ENCODE results near the gene ARHGAP15. TPM values are rescaled to one million over a fixed set of nuclear protein-coding genes. Genes with fewer than 3 reads are reported as not detected.

ARHGAP15 gene
- total and polyA plus RNA-seq, 4 donors = 3.8 to 17.9 (median 13.2) TPM

DNA sequence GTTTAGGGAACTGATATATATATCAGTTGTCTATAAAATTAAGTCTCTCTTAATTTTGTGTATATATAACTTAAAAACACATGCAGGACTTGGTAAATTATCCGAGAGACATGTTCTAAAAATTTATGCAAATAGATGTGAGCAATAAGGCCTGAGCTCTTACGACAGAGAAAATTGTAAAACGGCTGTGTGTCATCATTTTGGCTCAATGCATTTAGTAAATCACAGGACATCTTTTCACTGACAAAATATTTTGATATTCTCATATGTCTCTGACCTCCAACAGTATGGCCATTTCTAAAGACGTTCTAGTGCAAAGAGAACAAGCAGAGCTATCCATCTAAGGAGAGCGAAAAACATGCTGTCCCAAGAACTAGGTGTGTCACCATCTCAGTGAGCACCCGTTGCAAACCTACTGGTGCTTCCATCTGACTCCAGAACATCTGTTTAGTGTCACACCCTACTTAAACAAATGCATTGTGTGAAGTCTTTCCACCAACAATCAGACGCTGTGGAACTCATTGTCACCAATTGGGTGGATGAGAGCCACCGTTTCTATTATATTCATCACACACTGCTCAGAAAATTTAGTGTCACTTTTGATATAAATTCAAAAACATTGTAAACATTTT is 108.0 kb downstream of the ARHGAP15 start:
- H3K9ac ChIP-seq (ENCODE audit: low read depth in 1 of 2, low read length in 2 of 2) = no peak overlapping the region
- no peak overlapping the region for H3K4me3 ChIP-seq (ENCODE audit: low read depth in 1 of 3, low read length in 3 of 3)
- H3K9me3 ChIP-seq (ENCODE audit: control insufficient read depth in 4 of 4, low read length in 3 of 4) = no peaks in the 10 kb centered on the region
- no peak overlapping the region for H3K27ac ChIP-seq (ENCODE audit: low read depth in 1 of 2, low read length in 2 of 2)
- no peaks in the 10 kb centered on the region for H3K36me3 ChIP-seq (ENCODE audit: control insufficient read depth in 4 of 4, insufficient read depth in 3 of 4, low read depth in 1 of 4, low read length in 3 of 4)
- WGBS = 74% methylated on average over 8 of the region's 8 CpGs
- H3K4me1 ChIP-seq (ENCODE audit: control insufficient read depth in 4 of 4, insufficient read depth in 4 of 4, low read length in 3 of 4) = no peaks in the 10 kb centered on the region
- TF ChIP-seq NR2F2 (IDR thresholded peaks at IDR 0.05) (no peak), RAD21 (IDR thresholded peaks at IDR 0.05) (no peak)
- H3K27me3 ChIP-seq (ENCODE audit: control insufficient read depth in 4 of 4, insufficient read depth in 4 of 4, low read length in 3 of 4) = no peaks in the 10 kb centered on the region
- no peak for DNase-seq (ENCODE audit: low spot score)

DNA sequence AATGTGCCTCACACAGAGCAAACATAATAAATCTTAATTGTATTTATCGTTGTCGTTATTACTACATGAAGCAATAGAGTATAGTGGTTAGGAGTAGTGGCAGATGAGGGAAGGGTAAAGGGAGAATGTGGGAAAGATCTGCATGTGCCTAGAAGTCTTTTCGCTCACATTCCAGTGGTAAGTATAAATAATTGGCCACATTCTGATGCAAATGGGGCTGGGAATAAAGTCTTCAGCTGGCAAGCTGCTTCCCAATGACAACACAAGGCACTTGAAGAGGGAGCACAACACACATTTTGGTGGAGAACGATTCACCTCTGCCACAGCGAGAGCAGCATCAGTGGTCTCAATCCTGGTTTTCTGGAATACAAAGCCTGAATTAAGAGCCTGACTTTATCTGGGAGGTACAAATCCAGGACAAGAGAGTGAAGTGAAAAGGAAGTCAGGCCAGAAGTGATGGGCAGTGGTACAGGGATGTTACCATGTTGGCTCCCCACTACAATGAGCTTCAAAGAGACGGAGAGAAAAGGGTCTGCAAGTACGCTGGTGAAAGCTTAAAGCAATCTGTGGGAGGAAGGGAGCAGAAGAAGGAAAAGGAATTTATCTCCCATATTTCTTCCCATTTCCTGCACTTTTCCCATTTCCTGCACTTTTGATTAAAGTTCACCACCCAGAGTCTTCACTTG is 112.3 kb downstream of the ARHGAP15 start:
- TF ChIP-seq FOXA1 (IDR thresholded peaks at IDR 0.05) (no peak), RXRA (IDR thresholded peaks at IDR 0.05) (no peak), TAF1 (conservative IDR thresholded peaks at IDR 0.05) (no peak)
- Histone ChIP-seq H3K4me3 (ENCODE audit: low read depth in 1 of 3, low read length in 3 of 3) (no peak overlapping the region), H3K27ac (ENCODE audit: low read depth in 1 of 2, low read length in 2 of 2) (no peak overlapping the region), H3K9me3 (ENCODE audit: control insufficient read depth in 4 of 4, low read length in 3 of 4) (no peaks in the 10 kb centered on the region), H3K36me3 (ENCODE audit: control insufficient read depth in 4 of 4, insufficient read depth in 3 of 4, low read depth in 1 of 4, low read length in 3 of 4) (no peaks in the 10 kb centered on the region), H3K4me1 (ENCODE audit: control insufficient read depth in 4 of 4, insufficient read depth in 4 of 4, low read length in 3 of 4) (no peaks in the 10 kb centered on the region), H3K9ac (ENCODE audit: low read depth in 1 of 2, low read length in 2 of 2) (no peak overlapping the region), H3K27me3 (ENCODE audit: control insufficient read depth in 4 of 4, insufficient read depth in 4 of 4, low read length in 3 of 4) (no peaks in the 10 kb centered on the region)
- 80% methylated on average over 7 of the region's 7 CpGs for WGBS
- no peak for DNase-seq (ENCODE audit: low spot score)

- H3K36me3 ChIP-seq (ENCODE audit: control insufficient read depth in 4 of 4, insufficient read depth in 3 of 4, low read depth in 1 of 4, low read length in 3 of 4) = no peaks in the 10 kb centered on the region
- H3K27ac ChIP-seq (ENCODE audit: low read depth in 1 of 2, low read length in 2 of 2) = no peak overlapping the region
- H3K9me3 ChIP-seq (ENCODE audit: control insufficient read depth in 4 of 4, low read length in 3 of 4) = no peaks in the 10 kb centered on the region
- no peak overlapping the region for H3K4me3 ChIP-seq (ENCODE audit: low read depth in 1 of 3, low read length in 3 of 3)
- H3K4me1 ChIP-seq (ENCODE audit: control insufficient read depth in 4 of 4, insufficient read depth in 4 of 4, low read length in 3 of 4) = no peaks in the 10 kb centered on the region
- no peaks in the 10 kb centered on the region for H3K27me3 ChIP-seq (ENCODE audit: control insufficient read depth in 4 of 4, insufficient read depth in 4 of 4, low read length in 3 of 4)
- no peak for DNase-seq (ENCODE audit: low spot score)
- H3K9ac ChIP-seq (ENCODE audit: low read depth in 1 of 2, low read length in 2 of 2) = no peak overlapping the region
- 74% methylated on average over 2 of the region's 2 CpGs for WGBS
- no peak for TF ChIP-seq TAF1 (conservative IDR thresholded peaks at IDR 0.05)
- no peak for TF ChIP-seq CTCF (IDR thresholded peaks at IDR 0.05; ENCODE audit: low read depth, low read length, missing input control)
- TF ChIP-seq ZBTB33 (IDR thresholded peaks at IDR 0.05) = no peak
- TF ChIP-seq HNF4G (IDR thresholded peaks at IDR 0.05) = no peak
- TF ChIP-seq, protein P1, sequence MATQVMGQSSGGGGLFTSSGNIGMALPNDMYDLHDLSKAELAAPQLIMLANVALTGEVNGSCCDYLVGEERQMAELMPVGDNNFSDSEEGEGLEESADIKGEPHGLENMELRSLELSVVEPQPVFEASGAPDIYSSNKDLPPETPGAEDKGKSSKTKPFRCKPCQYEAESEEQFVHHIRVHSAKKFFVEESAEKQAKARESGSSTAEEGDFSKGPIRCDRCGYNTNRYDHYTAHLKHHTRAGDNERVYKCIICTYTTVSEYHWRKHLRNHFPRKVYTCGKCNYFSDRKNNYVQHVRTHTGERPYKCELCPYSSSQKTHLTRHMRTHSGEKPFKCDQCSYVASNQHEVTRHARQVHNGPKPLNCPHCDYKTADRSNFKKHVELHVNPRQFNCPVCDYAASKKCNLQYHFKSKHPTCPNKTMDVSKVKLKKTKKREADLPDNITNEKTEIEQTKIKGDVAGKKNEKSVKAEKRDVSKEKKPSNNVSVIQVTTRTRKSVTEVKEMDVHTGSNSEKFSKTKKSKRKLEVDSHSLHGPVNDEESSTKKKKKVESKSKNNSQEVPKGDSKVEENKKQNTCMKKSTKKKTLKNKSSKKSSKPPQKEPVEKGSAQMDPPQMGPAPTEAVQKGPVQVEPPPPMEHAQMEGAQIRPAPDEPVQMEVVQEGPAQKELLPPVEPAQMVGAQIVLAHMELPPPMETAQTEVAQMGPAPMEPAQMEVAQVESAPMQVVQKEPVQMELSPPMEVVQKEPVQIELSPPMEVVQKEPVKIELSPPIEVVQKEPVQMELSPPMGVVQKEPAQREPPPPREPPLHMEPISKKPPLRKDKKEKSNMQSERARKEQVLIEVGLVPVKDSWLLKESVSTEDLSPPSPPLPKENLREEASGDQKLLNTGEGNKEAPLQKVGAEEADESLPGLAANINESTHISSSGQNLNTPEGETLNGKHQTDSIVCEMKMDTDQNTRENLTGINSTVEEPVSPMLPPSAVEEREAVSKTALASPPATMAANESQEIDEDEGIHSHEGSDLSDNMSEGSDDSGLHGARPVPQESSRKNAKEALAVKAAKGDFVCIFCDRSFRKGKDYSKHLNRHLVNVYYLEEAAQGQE (IDR thresholded peaks at IDR 0.05) = no peak
- no peak for TF ChIP-seq GABPA (IDR thresholded peaks at IDR 0.05 in 1 of 2, conservative IDR thresholded peaks at IDR 0.05 in 1 of 2)
- no peak for TF ChIP-seq NR2F2 (IDR thresholded peaks at IDR 0.05)
- TF ChIP-seq RXRA (IDR thresholded peaks at IDR 0.05) = no peak
- no peak for TF ChIP-seq HNF4A (conservative IDR thresholded peaks at IDR 0.05)
- no peak for TF ChIP-seq FOXA1 (IDR thresholded peaks at IDR 0.05)
Measured at GRCh38 chr2:143246246-143246645, 117.0 kb downstream of the ARHGAP15 start.

All from liver (tissue), 9 donors.